HG02571 (cell line): ENCODE results near the gene GALNT2.

Source experiments
- ATAC-seq: cut with Tn5 transposase; IDR thresholded peaks from one replicate; pipeline ENCODE4 v1.9.1; 2021; ENCODE audit warnings: mild to moderate bottlenecking, moderate library complexity; ENCODE audit not compliant: unreplicated experiment

Gene GALNT2

GRCh38 chr1:230286890-230287269, 219.8 kb downstream of the GALNT2 start:
- ATAC-seq, result no peak

GRCh38 chr1:230287674-230288315, 220.8 kb downstream of the GALNT2 start:
- ATAC-seq, result no peak

GRCh38 chr1:230288641-230289349, 221.8 kb downstream of the GALNT2 start:
- ATAC-seq, result no peak

- ATAC-seq, result no peak
Observed at GRCh38 chr1:230289350-230289644, 222.3 kb downstream of the GALNT2 start.

- ATAC-seq, result no peak
Observed at GRCh38 chr1:230291731-230292620, 224.9 kb downstream of the GALNT2 start.

GRCh38 chr1:230292689-230293389, 225.8 kb downstream of the GALNT2 start:
- ATAC-seq, result no peak

- no peak for ATAC-seq
Observed at GRCh38 chr1:230293390-230293700, 226.3 kb downstream of the GALNT2 start.

GRCh38 chr1:230295367-230295766, 228.3 kb downstream of the GALNT2 start:
- no peak for ATAC-seq

- ATAC-seq, result no peak
Observed at GRCh38 chr1:230299191-230300006, 232.4 kb downstream of the GALNT2 start.

GRCh38 chr1:230300322-230301301, 233.6 kb downstream of the GALNT2 start:
- ATAC-seq, result no peak

- ATAC-seq, result no peak
Observed at GRCh38 chr1:230301322-230301721, 234.3 kb downstream of the GALNT2 start.

GRCh38 chr1:230301822-230302221, 234.8 kb downstream of the GALNT2 start:
- no peak for ATAC-seq

- ATAC-seq, result no peak
Observed at GRCh38 chr1:230303069-230303468, 236.0 kb downstream of the GALNT2 start.

- ATAC-seq, result no peak
Observed at GRCh38 chr1:230303822-230304221, 236.8 kb downstream of the GALNT2 start.

GRCh38 chr1:230306169-230306568, 239.1 kb downstream of the GALNT2 start:
- no peak for ATAC-seq

GRCh38 chr1:230307213-230307612, 240.2 kb downstream of the GALNT2 start:
- no peak for ATAC-seq

- ATAC-seq, result no peak
Observed at GRCh38 chr1:230308039-230308438, 241.0 kb downstream of the GALNT2 start.

- no peak for ATAC-seq
Observed at GRCh38 chr1:230308821-230309220, 241.8 kb downstream of the GALNT2 start.

- ATAC-seq, result no peak
Observed at GRCh38 chr1:230309646-230310177, 242.7 kb downstream of the GALNT2 start.
